SIG-M5 (cell line): ENCODE measurements around the gene VPS13C.

ENCODE experiments used
- DNase-seq: peaks from one replicate; lab custom pipeline; 2025; lab: John Stamatoyannopoulos, UW

Gene VPS13C

DNA sequence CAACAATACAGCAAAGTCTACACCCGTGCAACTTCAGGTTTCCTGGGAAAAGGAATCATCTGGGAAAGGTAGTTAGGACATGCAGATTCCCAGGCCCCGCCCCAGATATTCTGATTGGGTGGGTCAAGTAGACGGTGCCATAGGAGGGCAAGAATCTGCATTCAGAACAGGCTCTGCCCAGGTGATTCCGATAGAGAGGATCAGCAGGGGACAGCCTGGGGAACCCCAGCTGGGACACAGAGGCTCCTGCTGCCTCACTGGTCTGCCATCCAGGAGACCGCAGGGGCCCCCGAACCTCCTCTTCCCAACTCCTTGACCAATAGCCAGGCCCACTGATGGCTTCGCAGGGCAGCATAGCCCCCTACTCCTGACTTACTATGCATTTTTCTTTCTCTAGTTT, 243.4 kb downstream of the VPS13C start:
- no peak for DNase-seq

DNA sequence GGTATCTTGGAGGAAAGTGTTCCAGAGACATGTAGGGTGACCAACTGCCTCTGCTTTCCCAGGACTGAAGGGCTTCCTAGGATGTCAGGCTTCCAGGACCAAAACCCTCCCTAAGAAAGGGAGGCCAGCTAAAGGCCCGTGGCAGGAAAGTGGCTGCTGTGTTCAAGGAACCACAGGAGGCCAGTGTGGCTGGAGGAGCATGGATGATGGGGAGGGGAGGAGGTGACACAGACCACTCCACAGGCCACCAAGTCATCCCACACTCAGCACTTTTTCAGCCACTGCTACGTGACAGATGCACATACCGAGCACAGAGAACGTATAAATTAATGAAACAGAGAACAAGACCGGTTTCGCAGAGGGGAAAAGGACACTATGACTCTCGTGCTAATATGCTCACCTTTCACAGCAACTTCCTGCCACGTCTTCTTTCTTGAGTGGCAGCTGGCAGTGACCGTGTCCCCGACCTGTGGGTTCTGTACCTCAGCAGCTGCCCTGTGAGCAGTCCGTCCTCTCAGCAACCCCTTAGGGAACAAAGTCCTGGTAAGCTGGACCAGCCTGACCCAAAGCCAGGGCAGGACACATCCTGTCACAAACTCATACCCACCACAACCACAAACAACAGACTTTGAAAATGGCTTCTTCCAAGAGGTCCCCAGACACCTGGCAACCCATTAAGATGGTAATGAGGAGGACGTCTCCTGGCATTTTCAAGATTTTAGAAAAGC, 244.7 kb downstream of the VPS13C start:
- no peak for DNase-seq

DNA sequence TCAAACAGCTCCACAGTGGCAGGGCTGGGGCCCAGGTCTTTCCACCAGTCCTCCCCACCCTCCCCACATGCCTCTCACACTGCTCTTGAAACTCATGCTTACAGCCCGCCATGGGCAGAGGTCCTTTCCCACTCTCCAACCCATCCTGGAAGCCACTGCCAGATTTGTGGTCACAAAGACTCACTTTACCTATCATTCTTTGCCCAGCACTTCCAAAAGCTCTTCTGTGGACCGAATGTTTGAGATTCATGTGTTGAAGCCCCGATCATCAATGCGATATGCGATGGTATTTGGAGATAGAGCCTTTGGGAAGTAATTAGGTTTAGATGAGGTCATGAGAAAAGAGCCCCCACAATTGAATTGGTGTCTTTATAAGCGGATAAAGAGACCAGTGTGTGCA, 247.8 kb downstream of the VPS13C start:
- DNase-seq, result no peak

DNA sequence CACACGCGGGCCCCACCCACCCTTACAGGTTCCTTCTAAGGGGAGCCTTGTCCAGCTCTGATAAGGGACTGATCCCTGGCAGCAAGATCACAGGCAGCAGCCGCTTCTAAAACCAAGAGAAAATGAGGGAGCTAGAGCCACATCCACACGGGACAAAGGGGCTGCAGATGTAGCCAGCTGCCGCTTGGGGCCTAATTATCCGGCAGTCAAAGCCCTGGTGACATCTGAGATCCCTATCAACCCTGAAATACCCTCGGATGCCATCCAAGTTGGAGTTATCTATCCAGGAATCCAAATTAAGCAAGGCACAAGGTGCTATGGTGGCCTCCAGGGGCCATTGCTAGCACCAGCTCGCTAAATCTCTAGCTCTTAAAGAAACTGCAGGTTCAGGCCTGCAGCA, 248.3 kb downstream of the VPS13C start:
- DNase-seq, result no peak

- DNase-seq, result no peak
These were observed 251.0 kb downstream of the VPS13C start for GRCh38 chr15:61809216-61809615.

DNA sequence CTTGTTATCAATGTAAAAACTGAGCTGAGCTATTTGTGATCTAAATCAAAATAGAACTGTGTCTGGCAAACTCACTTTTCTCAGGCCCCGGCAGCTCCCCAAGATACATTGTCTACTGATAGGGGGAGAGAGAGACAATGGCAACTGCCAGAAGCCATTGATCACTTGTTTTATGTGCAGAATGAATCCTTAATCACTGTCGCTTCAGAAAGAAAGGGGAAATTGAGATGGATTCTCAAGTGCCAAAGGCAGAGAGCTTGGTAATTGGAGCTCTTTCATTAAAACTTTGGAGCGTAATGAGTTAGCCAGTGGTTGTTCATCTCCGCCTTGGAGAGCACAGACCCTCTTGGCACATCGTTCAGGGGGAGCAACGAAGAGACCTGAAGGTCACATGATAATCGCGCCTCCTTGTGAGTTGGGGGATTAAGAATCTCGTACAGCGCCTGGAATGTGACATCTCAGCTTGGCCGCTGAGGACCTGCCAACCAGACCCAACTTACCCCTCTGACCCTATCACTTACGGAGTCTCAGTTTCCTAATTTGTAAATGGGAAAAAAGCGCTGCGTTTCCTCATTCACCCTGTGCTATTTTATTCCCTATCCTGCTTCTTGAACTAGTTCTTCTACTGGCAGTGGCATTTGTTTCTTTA, 252.8 kb downstream of the VPS13C start:
- no peak for DNase-seq
